PC-3 (cell line): ENCODE results near the gene PTCH1.

Experiments used
- EZH2 ChIP-seq: fragments of 300-600 bp; sonication (generic); IDR thresholded peaks from one replicate; pipeline ENCODE4 v1.6.1; 2017; ENCODE audit warnings: antibody characterized with exemption, mild to moderate bottlenecking, low read length; ENCODE audit not compliant: unreplicated experiment
- EZH2phosphoT487 ChIP-seq: fragments of 300-600 bp; sonication (generic); IDR thresholded peaks from 2 replicates; pipeline ENCODE4 v1.6.1; 2018; ENCODE audit warnings: mild to moderate bottlenecking, antibody characterized with exemption, low read length, borderline replicate concordance
- TF ChIP-seq, protein P1 (sequence below): fragments of 300-600 bp; sonication (generic); conservative IDR thresholded peaks from 2 replicates; pipeline ENCODE4 v1.5.1; 2017; ENCODE audit warnings: antibody characterized with exemption, low read depth, mild to moderate bottlenecking, low read length

DNA sequence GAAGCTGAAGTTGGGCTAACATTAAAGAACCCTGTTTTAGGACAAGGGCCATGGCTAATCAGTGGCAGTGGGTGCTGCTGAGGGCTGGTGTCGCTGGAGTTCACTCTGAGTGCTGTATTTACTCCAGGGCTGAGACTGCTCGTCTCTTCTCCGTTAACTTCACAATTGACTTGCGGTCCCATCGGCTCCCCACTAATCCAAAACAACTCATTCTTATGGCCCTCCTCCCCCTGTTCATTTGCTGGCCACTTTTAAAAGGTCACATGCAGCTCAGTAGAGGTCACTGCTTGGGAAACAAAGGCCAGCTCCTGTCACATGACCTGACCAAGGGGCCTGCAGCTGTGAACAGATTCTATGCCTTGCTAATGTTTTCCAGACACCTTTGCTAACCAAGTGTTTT lies 38.4 kb downstream of the PTCH1 start:
- TF ChIP-seq, protein P1, sequence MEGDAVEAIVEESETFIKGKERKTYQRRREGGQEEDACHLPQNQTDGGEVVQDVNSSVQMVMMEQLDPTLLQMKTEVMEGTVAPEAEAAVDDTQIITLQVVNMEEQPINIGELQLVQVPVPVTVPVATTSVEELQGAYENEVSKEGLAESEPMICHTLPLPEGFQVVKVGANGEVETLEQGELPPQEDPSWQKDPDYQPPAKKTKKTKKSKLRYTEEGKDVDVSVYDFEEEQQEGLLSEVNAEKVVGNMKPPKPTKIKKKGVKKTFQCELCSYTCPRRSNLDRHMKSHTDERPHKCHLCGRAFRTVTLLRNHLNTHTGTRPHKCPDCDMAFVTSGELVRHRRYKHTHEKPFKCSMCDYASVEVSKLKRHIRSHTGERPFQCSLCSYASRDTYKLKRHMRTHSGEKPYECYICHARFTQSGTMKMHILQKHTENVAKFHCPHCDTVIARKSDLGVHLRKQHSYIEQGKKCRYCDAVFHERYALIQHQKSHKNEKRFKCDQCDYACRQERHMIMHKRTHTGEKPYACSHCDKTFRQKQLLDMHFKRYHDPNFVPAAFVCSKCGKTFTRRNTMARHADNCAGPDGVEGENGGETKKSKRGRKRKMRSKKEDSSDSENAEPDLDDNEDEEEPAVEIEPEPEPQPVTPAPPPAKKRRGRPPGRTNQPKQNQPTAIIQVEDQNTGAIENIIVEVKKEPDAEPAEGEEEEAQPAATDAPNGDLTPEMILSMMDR = no peak
- TF ChIP-seq EZH2phosphoT487 (no peak), EZH2 (no peak)
